HepG2 (cell line): ENCODE results near the gene BMPR2. TPM values are rescaled to one million over a fixed set of nuclear protein-coding genes. Genes with fewer than 3 reads are reported as not detected.
A peak's percentile ranks its signal among the peaks of the same experiment; 100 is the strongest.

Source experiments
- ATAC-seq: fragments of 200-7000 bp; cut with Tn5 transposase; 3 replicates; pipeline ENCODE4 v1.9.1; 2020; ENCODE audit warnings: mild to moderate bottlenecking, moderate library complexity
- BruUV-seq: library from RNA; stranded (reverse); fragments of 400-500 nt; replicated peaks from 2 replicates; lab custom pipeline; 2021; lab: Mats Ljungman, UMichigan
- CTCF ChIA-PET: fragments of 300-600 bp; formaldehyde crosslinking; extraction: SDS; loops from one replicate; lab custom pipeline; 2021; ENCODE audit warnings: low total read pairs, inconsistent platforms, low intra/inter-chr PET ratio; lab: Yijun Ruan, JAX
- POLR2A ChIA-PET: fragments of 350-600 bp; sonication (Branson Sonifier 250); formaldehyde crosslinking; loops from one replicate; lab custom pipeline; 2020; ENCODE audit warnings: antibody characterized with exemption, inconsistent platforms; lab: Yijun Ruan, JAX
- DNase-seq: peaks from one replicate; pipeline ENCODE4 v3.0.0-alpha.2; 2015; ENCODE audit warnings: low spot score
- FAIRE-seq: peaks from 3 replicates; lab custom pipeline; 2011; peaks lifted over from hg19 to GRCh38; lab: Jason Lieb, UNC
- H2AFZ ChIP-seq: one replicate; pipeline ENCODE4 v1.6.1; 2011; ENCODE audit warnings: low read length, inconsistent platforms
- H3K27ac ChIP-seq: fragments of 300-600 bp; 3 replicates; pipeline ENCODE4 v1.8.0; 2011; ENCODE audit warnings: mixed run types, mild to moderate bottlenecking, mixed read lengths, low read length, inconsistent platforms; ENCODE audit not compliant: insufficient read depth; ENCODE audit errors: extremely low read length
- H3K27me3 ChIP-seq, 2 experiments: fragments of 200-600 bp in 1 of 2; 2 replicates in 1 of 2; 3 replicates in 1 of 2; pipeline versions ENCODE4 v1.6.0 to v1.8.0; 2011; ENCODE audit warnings: low read length in 2 of 2, mild to moderate bottlenecking in 2 of 2, moderate library complexity in 2 of 2, inconsistent platforms in 1 of 2; ENCODE audit not compliant: insufficient read depth in 2 of 2, control insufficient read depth in 1 of 2
- H3K36me3 ChIP-seq, 2 experiments: fragments of 200-600 bp in 1 of 2; replicated peaks in 1 of 2; 2 replicates in 1 of 2; 3 replicates in 1 of 2; pipeline versions ENCODE4 v1.5.1 to v1.8.0; 2011; ENCODE audit warnings: low read length in 2 of 2, inconsistent platforms in 1 of 2; ENCODE audit not compliant: insufficient read depth in 2 of 2, control insufficient read depth in 1 of 2
- H3K4me1 ChIP-seq: 2 replicates; pipeline ENCODE4 v1.5.1; 2012; ENCODE audit warnings: low read length, inconsistent platforms; ENCODE audit not compliant: insufficient read depth
- H3K4me2 ChIP-seq: 2 replicates; pipeline ENCODE4 v1.6.0; 2011; ENCODE audit warnings: low read depth, low read length, inconsistent platforms
- H3K4me3 ChIP-seq, 3 experiments: fragments of 200-600 bp in 1 of 3; sonication (generic), shearing (Covaris generic) in 1 of 3; replicated peaks in 1 of 3; 2 replicates each; pipeline ENCODE4 v1.5.1; 2011 to 2016; ENCODE audit warnings: low read length in 3 of 3, inconsistent platforms in 2 of 3, low read depth in 2 of 3, mild to moderate bottlenecking in 2 of 3, control low read depth in 1 of 3, mixed read lengths in 1 of 3; ENCODE audit not compliant: insufficient read depth in 1 of 3
- H3K79me2 ChIP-seq: one replicate; pipeline ENCODE4 v1.6.1; 2011; ENCODE audit warnings: low read length, inconsistent platforms; ENCODE audit not compliant: insufficient read depth
- H3K9ac ChIP-seq: 2 replicates; pipeline ENCODE4 v1.6.0; 2011; ENCODE audit warnings: mild to moderate bottlenecking, low read depth, low read length, inconsistent platforms; ENCODE audit not compliant: insufficient read depth
- H3K9me3 ChIP-seq: 2 replicates; pipeline ENCODE4 v1.5.1; 2012; ENCODE audit warnings: mild to moderate bottlenecking, low read length
- H4K20me1 ChIP-seq: 2 replicates; pipeline ENCODE4 v1.6.0; 2011; ENCODE audit warnings: inconsistent platforms, mild to moderate bottlenecking, low read length, moderate library complexity; ENCODE audit not compliant: insufficient read depth
- BCLAF1 ChIP-seq: fragments of 450-650 bp; IDR thresholded peaks from 2 replicates; pipeline ENCODE4 v1.6.1; 2017; ENCODE audit warnings: mild to moderate bottlenecking
- ERF ChIP-seq: IDR thresholded peaks from 2 replicates; pipeline ENCODE4 v1.6.1; 2018; ENCODE audit warnings: missing biosample characterization, missing genetic modification reagents
- FOXP1 ChIP-seq, 2 experiments: fragments of 450-650 bp in 1 of 2; IDR thresholded peaks; 2 replicates each; pipeline ENCODE4 v1.6.1; 2017 to 2018; ENCODE audit warnings: antibody characterized with exemption in 1 of 2
- GATA4 ChIP-seq: sonication (generic); IDR thresholded peaks from 2 replicates; pipeline ENCODE4 v1.6.1; 2016; ENCODE audit warnings: antibody characterized with exemption, low read depth, borderline replicate concordance
- HNF1B ChIP-seq: sonication (generic); formaldehyde crosslinking; IDR thresholded peaks from 2 replicates; pipeline ENCODE4 v1.5.1; 2020; ENCODE audit warnings: mild to moderate bottlenecking, moderate library complexity, missing genetic modification reagents
- KLF13 ChIP-seq: sonication (generic); formaldehyde crosslinking; IDR thresholded peaks from 2 replicates; pipeline ENCODE4 v1.4.0; 2020; ENCODE audit warnings: mild to moderate bottlenecking, missing genetic modification reagents
- PATZ1 ChIP-seq: sonication (generic); formaldehyde crosslinking; IDR thresholded peaks from 2 replicates; pipeline ENCODE4 v1.4.0; 2020; ENCODE audit warnings: missing genetic modification reagents
- ZNF101 ChIP-seq: sonication (generic); formaldehyde crosslinking; IDR thresholded peaks from 2 replicates; pipeline ENCODE4 v1.4.0; 2020; ENCODE audit warnings: mild to moderate bottlenecking, low read depth, missing genetic modification reagents, borderline replicate concordance
- ZNF331 ChIP-seq: sonication (generic); formaldehyde crosslinking; IDR thresholded peaks from 2 replicates; pipeline ENCODE4 v1.4.0; 2020; ENCODE audit warnings: missing genetic modification reagents
- ZNF710 ChIP-seq: sonication (generic); formaldehyde crosslinking; IDR thresholded peaks from 2 replicates; pipeline ENCODE4 v1.5.0; 2020; ENCODE audit warnings: mild to moderate bottlenecking, missing genetic modification reagents, borderline replicate concordance
- ZNF891 ChIP-seq: sonication (generic); formaldehyde crosslinking; IDR thresholded peaks from 2 replicates; pipeline ENCODE4 v1.5.0; 2020; ENCODE audit warnings: mild to moderate bottlenecking, missing genetic modification reagents
- WGBS: methylation state at CpG from one replicate; pipeline ENCODE4 v1.1.6; 2017; ENCODE audit warnings: low lambda C conversion rate; 5-methylcytosine and 5-hydroxymethylcytosine counted together
- in situ Hi-C: cut with HindIII; loops from 2 replicates; pipeline ENCODE4 v1.10.0; 2017; ENCODE audit warnings: low pct_unique_long_range_greater_than_20kb; ENCODE audit not compliant: extremely low pct_ligation_motif_present
- intact Hi-C: fragments of 100-400 bp; cut with micrococcal nuclease; formaldehyde crosslinking; loops from one replicate; pipeline ENCODE4 v1.10.0; 2022; ENCODE audit not compliant: unreplicated experiment
- polyA plus RNA-seq, 8 experiments: library from polyadenylated mRNA; depleted of rRNA in 3 of 8; stranded (reverse) in 7 of 8; unstranded in 1 of 8; fragments of >200 nt; fragmentation: Illumina TruSeq in 4 of 8; extraction: Trizol in 4 of 8; gene quantifications; 2 replicates each; pipeline versions ENCODE4 v1.2.1 to v1.2.3, GENCODE V29; 2011 to 2016; ENCODE audit warnings: low read depth in 4 of 8, missing spikeins in 1 of 8, mixed read lengths in 1 of 8; ENCODE audit not compliant: insufficient read depth in 1 of 8
- total RNA-seq, 5 experiments: library from RNA; depleted of rRNA; stranded (reverse); fragments of >200 nt; fragmentation: Illumina TruSeq; extraction: Trizol; gene quantifications; 2 replicates each; pipeline ENCODE4 v1.2.3, GENCODE V29; 2016; ENCODE audit warnings: low read depth in 1 of 5

The BMPR2 gene
- total and polyA plus RNA-seq, 2 of the 13 experiments (the other 11 are each of a cell fraction or from before 2014, with no cell fraction given): 5.5 to 10.3 TPM

GRCh38 chr2:202589582-202589949 is 213.4 kb downstream of the BMPR2 start:
- Histone ChIP-seq H3K9me3 (0 out of 2 replicates have a peak, but pooled peaks cover 1% of the 10 kb centered on the region), H3K4me1 (peaks cover 20% of the 10 kb centered on the region), H3K79me2 (no peaks in the 10 kb centered on the region), H2AFZ (peak overlapping the region; percentile 92), H3K4me3 (peak overlapping the region in 1 of 3 experiments; percentile 71; a peak in 2 of 6 replicates), H3K9ac (peak overlapping the region; percentile 33; the same call in 1 of the 2 replicates), H4K20me1 (no peaks in the 10 kb centered on the region), H3K27me3 (no peaks in the 10 kb centered on the region), H3K27ac (no peak overlapping the region), H3K36me3 (no peaks in the 10 kb centered on the region), H3K4me2 (peak overlapping the region; percentile 99)
- ChIA-PET POLR2A (interaction anchor here (1.6 to 2.8 kb wide), 2 partner anchors 13 to 46 kb away, joined by 5 to 16 read pairs; partner anchors contain the start of gene FAM117B), CTCF (interaction anchor here (0.8 kb wide), 1 partner anchor 45 kb away, joined by 3 read pairs; the partner anchor contains the start of gene FAM117B)
- ATAC-seq (peak; percentile 82), DNase-seq (peak; percentile 15), FAIRE-seq (peak; percentile 12)
- in situ Hi-C loops: loop anchor here (5.0 to 25.0 kb wide), 3 partner anchors 283 to 1223 kb away; partner anchors contain the start of gene ICA1L
- intact Hi-C loops: loop anchor here (2.0 to 10.0 kb wide), 3 partner anchors 45 to 178 kb away; partner anchors contain the start of gene FAM117B
- BruUV-seq: no TSS peak
- WGBS: 57% methylated on average over 4 of the region's 4 CpGs
- TF ChIP-seq ERF (CRISPR knock-in tag) (0 out of 2 replicates have a peak, but pooled peaks have one; percentile 18), GATA4 (no peak), ZNF710 (CRISPR knock-in tag) (0 out of 2 replicates have a peak, but pooled peaks have one; percentile 36), KLF13 (CRISPR knock-in tag) (0 out of 2 replicates have a peak, but pooled peaks have one; percentile 48), ZNF331 (CRISPR knock-in tag) (no peak), HNF1B (peak; percentile 53), ZNF101 (CRISPR knock-in tag) (no peak), FOXP1 (IDR thresholded peaks at IDR 0.05) (no peak), FOXP1 (CRISPR knock-in tag; IDR thresholded peaks at IDR 0.05) (peak; percentile 15; the same call in 1 of the 2 replicates), PATZ1 (no peak), ZNF891 (CRISPR knock-in tag) (no peak), BCLAF1 (no peak)
